ENCODE measurements around the gene WDR70.
"Not testable (repeated sequence)": the region's sequence is repeated elsewhere in the genome, so short reads cannot be mapped to it uniquely, and the experiment has no call there.

Gene WDR70

DNA sequence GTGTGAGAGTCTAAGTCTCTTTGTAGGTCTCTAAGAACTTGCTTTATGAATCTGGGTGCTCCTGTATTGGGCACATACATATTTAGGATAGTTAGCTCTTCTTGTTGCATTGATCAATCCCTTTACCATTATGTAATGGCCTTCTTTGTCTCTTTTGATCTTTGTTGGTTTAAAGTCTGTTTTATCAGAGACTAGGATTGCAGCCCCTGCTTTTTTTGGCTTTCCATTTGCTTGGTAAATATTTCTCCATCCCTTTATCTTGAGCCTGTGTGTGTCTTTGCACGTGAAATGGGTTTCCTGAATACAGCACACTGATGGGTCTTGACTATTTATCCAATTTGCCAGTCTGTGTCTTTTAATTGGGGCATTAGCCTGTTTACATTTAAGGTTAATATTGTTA lies 275.4 kb downstream of the WDR70 start:
- not testable (repeated sequence) for DNase-seq

DNA sequence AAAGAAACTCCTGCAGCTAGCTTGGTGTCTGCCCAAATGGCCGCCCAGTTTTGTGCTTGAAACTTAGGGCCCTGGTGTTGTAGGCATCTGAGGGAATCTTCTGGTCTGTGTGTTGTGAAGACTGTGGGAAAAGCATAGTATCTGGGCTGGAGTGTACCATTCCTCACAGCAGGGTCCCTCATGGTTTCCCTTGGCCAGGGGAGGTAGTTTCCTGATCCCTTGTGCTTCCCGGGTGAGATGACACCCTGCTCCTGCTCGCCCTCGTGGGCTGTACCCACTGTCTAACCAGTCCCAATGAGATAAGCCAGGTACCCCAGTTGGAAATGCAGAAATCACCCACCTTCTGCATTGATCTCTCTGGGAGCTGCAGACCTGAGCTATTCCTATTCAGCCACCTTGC lies 277.9 kb downstream of the WDR70 start:
- no peak for DNase-seq

DNA sequence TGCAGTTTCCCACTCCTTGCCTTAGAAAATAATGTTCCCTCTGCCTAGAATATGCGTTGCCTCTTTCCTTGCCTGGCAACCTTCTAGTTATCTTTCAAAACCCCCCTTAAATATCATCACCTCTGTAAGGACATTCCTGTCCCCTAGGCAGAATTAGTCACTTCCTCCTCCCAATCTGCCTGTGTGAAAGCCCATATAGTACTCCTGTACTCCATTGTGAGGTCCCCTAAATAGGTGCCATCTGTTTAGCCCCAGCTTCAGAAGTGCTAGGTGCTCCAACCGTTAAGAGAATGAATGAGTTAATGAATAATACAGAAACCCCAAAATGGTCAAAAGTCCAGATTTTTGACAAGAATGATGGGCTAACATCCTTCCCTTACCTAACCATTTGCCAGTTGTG lies 279.3 kb downstream of the WDR70 start:
- no peak for DNase-seq

DNA sequence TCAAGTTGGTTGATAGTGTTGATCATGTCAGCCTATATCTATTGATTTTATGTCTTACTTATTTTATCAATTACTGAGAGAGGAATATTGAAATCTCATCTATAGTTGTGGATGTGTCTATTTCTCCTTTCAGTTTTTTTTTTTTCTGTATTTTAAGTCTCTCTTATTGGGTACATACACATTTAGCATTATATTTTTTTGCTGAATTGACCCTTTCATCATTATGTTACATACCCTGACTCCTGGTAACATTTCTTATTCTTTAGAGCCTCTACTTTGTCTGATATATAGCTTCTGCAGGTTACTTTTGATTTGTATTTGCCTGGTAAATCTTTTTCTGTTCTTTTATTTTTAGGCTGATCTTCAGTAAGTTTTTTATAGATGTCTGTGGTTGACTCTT lies 281.2 kb downstream of the WDR70 start:
- DNase-seq: no peak

DNA sequence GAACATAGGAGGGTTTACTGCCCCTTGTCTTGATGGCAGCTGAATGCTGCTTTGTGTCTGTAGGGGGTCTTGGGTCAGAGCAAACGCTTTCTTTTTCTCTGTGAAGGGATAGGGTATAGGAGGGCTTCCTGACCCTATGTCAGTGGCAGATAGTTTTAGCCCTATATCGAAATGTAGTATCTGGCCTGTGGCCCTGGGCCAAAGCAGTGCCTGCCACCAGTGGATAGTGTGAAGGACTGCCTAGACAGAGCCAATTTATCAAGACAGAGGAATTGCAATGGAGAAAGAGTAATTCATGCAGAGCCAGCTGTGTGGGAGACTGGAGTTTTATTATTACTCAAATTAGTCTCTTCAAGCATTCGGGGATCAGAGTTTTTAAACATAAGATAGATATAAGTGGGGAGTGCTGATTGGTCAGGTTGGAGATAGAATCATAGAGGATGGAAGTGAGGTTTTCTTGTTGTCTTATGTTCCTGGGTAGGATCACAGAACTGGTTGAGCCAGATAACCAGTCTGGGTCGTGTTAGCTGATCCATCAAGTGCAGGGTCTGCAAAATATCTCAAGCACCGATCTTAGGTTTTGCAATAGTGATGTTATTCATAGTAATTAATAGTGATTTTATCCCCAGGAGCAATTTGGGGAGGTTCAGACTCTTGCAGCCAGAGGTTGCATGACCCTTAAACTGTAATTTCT lies 282.3 kb downstream of the WDR70 start:
- DNase-seq: no peak

DNA sequence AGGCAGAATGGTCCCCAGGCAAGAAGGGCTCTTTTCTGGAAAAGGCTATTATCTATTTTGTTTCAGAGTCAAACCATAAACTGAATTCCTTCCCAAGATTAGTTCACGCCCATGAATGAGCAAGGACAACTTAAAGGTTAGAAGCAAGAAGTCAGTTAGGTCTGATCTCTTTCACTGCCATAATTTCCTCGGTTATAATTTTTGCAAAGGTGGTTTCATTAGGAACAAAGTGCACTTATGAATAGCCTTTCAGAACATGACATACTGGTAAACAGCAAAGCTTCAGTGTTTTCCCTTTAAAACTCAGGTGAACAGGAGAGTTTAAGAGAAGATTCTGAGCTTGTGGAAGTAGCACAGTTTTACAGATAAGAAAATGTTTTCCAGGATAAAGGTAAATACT lies 282.8 kb downstream of the WDR70 start:
- DNase-seq: no peak

DNA sequence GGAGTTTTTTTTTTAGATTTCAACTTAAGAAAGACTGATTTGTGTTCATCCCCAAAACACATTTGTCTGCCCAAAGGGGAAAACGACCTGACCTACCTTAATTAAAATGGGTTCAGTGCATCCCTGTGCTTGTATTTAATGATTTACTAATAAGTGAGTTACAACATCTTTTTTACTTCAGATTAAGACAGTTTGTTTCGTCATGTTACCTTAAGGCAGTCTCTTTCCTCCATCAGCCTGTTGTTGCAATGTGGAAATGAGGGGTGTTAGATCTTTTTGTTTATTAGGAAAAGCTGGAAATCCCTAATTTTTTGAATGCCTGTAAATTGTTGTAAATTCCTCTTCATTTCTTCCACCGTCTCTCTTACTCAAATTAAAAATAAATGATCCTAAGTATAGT lies 283.2 kb downstream of the WDR70 start:
- DNase-seq: no peak

DNA sequence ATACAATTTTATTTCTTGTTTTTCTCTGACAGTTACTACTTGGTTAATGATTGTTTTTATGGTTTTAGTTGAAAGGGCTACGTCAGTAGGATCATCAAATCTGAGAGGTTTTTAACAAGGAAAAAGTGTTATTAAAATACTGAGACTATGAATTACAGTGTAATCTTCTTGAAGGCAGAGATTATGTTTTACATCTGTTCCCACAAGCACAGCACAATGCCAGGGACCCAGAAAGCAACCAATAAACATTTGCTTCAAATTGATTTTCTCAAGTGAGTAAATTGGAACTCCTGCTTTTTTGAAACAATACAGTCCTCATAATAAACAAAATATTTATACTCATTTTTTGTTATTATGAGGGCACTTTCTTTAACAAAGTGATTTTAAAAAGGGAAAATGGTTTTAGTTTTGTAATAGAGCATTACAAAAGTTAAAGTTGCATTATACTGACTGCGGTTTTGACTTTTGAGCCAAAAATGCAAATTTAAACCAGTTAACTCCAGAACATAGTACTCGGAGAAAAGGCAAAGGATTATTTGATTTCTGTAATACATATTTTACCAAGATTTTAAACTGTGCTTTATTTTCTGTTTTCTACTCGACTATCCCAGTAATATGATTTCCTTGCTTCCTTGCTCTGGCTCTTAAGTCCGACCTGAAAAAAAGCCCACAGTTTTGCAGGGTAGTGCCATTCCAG lies 283.8 kb downstream of the WDR70 start:
- no peak for DNase-seq

DNA sequence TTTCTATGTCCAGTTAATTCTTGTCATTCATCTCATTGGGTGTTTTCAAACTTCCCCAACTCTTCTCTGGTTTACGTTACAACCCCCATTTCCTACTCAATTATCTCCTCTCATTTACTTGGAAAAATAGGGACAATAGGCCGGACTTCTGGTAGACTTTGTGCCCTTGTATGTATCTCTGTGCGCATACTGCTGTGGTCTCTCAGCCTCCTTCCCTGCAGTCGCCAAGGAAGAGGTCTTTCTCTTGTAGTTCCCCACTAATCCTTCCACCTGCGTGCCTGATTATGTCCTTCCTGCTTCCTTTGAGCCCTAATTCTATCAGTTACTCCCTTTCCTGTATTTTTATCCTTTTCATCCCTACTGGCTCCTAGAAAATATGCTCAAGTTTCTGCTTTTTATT lies 284.4 kb downstream of the WDR70 start:
- DNase-seq: no peak

DNA sequence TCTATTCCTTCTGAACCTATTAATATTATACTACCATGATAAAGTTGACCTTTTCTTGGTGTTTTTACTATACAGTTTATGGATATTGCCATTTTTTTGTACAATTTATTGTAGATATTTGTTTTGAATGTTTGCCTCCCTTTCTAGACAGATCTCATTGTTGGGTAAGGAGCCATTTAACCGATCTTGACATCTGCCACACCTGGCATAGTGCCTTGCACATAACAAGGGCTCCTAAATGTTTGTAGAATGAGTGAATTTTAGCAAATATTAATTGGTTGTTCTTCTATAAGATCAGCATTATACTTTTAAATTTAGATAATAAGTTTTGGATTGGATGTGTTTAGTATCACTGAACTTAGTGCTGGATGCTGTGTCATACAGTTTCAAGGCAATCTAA lies 285.4 kb downstream of the WDR70 start:
- DNase-seq: no peak

DNA sequence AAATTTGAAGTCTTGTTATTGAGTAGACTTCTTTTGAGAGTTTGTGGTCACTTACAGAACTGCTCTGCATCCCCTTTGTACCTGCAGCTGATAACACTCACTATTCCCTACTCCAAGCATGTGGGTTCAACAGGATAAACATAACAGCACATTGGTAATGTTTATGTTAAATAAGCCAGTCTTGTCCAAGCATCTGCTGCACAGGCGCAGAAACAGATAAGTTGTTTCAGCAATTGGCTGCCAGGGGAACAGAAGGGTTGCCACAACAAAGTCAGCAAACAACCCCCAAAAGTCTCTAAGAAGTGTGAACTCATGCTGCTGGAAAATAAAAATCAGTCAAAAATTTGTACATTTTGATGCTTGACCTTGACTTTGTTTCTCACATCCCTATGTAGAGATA lies 286.2 kb downstream of the WDR70 start:
- no peak for DNase-seq

DNA sequence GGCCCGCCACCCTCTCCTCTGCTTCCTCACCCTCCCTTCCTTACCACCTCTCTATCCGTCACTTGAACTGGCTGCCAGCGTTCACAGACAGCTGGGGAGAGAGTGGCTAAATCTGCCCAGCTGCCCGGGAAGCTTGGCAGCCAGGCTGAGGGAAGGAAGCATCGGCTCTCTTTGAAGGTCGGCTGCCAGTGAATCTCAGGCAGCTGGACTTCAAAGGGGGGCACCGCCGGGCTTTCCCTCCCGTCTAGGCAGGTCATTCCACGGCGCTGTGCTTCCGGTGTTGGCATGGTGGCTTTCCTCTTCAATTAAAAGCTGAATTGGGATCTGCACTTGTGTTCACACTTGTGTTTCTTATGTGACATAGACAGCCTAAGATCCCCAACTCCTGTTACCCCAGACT lies 286.8 kb downstream of the WDR70 start:
- DNase-seq: no peak

DNA sequence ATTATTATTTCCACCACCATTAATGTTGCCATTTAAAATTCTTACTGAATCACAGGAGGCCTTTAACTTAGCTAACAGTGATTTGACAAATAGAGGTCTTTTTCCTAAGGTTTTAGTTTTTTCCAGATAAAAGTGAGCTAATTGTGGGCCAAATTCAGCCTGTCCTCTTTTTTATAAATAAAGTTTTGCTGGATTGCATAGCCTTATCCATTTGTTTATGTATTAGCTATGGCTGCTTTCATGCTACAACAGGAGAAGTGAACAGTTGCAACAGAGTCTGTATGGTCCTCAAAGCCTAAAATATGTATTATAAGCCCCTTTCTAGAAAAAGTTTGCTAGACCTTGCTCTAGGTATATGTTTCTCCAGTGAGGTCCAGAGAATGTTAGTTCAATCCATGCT lies 288.3 kb downstream of the WDR70 start:
- no peak for DNase-seq

DNA sequence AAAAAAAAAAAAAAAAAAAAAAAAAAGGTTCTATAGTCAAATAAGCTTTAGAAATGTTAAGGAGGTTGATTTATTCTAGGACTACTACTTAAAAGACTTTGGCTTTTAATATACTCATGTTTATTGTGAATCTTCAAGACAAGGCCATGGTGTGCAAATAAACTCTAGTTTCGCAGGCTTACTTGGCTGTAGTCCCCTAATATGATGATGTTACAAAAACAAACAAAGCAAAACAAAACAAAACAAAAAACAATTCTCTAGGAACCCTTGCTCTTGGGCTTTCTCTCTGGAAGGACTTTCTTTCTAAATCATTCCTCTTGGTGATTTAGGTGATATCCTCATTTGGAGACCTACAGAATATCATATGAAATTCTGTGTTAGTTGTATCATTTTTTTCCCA lies 288.7 kb downstream of the WDR70 start:
- no peak for DNase-seq

DNA sequence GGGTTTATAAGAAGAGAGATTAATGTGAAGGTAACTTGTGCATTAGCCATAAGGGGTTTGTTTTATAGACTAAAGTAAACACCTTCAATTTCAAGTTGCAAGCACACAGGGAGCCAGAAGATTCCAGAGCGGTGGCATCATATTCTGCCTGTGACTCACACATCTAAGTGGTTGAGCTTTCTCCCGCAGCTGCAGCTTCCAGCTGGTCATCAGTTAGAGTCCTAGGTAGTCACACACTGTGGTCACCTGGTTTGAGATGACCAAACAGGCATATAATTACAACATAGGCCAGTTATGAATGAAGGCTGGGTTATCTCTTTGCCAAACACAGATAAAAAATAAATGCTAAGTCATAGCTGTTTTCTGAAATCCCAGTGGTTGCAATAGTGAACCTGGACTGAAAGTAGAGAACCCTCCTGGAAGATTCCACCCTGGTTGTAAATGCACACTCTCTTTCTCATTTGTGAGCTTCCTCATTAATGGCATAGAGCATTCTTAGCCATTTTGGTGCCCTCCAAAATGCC lies 289.5 kb downstream of the WDR70 start:
- DNase-seq: no peak

DNA sequence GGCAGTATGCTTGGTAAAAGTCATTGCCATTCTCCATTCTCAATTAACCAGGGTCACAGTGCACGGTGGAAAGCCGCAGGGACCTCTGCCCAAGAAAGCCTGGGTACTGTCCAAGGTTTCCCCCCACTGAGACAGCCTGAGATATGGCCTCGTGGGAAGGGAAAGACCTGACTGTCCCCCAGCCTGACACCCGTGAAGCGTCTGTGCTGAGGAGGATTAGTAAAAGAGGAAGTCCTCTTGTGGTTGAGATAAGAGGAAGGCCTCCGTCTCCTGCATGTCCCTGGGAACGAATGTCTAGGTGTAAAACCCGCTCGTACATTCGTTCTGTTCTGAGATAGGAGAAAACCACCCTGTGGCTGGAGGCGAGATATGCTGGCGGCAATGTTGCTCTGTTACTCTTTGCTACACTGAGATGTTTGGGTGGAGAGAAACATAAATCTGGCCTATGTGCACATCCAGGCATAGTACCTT lies 293.0 kb downstream of the WDR70 start:
- not testable (repeated sequence) for DNase-seq

DNA sequence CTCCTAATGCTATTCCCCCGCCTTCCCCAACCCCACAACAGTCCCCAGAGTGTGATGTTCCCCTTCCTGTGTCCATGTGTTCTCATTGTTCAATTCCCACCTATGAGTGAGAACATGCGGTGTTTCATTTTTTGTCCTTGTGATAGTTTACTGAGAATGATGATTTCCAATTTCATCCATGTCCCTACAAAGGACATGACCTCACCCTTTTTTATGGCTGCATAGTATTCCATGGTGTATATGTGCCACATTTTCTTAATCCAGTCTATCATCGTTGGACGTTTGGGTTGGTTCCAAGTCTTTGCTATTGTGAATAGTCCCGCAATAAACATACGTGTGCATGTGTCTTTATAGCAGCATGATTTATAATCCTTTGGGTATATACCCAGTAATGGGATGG lies 295.2 kb downstream of the WDR70 start:
- DNase-seq: not testable (repeated sequence)

DNA sequence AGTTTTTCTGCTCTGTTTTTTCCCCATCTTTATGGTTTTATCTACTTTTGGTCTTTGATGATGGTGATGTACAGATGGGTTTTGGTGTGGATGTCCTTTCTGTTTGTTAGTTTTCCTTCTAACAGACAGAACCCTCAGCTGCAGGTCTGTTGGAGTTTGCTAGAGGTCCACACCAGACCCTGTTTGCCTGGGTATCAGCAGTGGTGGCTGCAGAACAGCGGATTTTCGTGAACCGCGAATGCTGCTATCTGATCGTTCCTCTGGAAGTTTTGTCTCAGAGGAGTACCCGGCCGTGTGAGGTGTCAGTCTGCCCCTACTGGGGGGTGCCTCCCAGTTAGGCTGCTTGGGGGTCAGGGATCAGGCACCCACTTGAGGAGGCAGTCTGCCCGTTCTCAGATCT lies 300.2 kb downstream of the WDR70 start:
- not testable (repeated sequence) for DNase-seq

DNA sequence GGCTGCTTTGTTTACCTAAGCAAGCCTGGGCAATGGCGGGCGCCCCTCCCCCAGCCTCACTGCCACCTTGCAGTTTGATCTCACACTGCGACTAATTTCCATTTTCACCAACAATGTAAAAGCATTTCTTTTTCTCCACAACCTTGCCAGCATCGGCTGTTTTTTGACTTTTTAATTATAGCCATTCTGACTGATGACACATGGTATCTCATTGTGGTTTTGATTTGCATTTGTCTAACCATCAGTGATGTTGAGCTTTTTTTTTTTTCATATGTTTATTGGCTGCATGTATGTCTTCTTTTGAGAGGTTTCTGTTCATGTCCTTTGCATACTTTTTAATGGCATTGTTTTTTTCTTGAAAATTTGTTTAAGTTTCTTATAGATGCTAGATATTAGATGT lies 300.8 kb downstream of the WDR70 start:
- not testable (repeated sequence) for DNase-seq

DNA sequence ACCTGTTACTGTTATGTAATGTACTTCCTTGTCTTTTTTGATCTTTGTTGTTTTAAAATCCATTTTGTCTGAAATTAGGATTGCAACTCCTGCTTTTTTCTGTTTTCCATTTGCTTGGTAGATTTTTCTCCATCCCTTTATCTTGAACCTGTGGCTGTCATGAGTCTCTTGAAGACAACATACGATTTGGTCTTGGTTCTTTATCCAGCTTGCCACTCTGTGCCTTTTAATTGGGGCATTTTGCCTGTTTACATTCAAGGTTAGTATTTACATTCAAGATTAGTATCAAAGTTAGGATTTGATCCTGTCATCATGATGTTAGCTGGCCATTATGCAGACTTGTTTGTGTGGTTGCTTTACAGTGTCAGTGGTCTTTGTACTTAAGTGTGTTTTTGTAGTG lies 304.0 kb downstream of the WDR70 start:
- DNase-seq: no peak

DNA sequence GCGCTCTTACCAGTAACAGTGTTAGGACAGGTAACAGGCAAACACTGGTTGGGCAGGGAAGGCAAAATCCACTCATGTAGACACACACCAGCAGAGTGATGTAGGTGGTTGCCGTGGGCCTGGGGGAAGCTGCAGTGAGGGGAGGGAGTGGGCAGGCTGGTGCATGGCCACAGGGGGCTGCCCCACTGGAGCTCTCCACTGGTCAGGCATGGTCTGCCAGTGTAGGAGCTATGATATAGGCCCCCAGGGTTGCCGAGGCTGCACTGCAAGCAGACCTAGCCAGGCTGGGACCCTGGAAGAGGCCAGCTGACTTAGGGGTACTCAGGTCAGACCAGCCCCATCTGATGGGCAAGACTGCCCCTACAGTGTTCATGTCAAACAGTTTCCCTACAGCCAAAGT lies 306.1 kb downstream of the WDR70 start:
- DNase-seq: no peak

DNA sequence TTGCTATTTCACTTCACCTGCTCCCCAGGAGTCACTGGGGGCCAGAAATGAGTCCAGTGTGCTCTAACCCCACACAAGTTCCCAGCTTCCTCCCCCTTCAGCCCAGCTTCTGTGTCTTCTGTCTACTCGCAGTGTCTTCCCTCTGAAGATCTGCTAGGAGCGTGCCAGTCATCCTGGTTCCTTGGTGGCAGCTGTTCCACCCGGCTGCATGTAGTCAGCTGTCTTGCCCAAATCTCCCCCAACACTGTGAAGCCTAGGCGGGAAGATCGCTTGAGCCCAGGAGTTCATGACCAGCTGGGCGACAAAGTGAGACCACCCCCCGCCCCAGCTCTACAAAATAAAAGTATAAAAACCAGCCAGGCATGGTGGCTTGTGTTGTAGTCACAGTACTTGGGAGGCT lies 306.7 kb downstream of the WDR70 start:
- DNase-seq: no peak

DNA sequence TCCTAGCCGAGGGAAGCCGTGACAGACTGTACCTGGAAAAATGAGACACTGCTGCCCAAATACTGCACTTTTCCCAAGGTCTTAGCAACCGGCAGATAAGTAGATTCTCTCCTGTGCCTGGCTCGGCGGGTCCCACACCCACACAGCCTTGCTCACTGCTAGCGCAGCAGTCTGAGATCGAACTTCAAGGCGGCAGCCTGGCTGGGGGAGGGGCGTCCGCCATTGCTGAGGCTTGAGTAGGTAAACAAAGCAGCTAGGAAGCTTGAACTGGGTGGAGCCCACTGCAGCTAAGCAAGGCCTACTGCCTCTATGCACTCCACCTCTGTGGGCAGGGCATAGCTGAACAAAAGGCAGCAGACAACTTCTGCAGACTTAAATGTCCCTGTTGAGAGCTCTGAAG lies 309.8 kb downstream of the WDR70 start:
- DNase-seq: not testable (repeated sequence)

DNA sequence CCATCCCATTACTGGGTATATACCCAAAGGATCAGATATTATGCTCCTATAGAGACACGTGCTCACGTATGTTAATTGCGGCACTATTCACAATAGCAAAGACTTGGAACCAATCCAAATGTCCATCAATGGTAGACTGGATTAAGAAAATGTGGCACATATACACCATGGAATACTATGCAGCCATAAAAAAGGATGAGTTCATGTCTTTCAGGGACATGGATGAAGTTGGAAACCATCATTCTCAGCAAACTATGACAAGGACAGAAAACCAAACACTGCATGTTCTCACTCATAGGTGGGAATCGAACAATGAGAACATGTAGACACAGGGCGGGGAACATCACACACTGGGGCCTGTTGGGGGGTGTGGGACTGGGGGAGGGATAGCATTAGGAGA lies 315.2 kb downstream of the WDR70 start:
- not testable (repeated sequence) for DNase-seq

Data from effector CD8-positive, alpha-beta T cell (primary cell).